Adrenal gland (tissue), 5 donors: ENCODE data around the gene MDFIC2.

Experiments
- CTCF ChIP-seq, 6 experiments: fragments of 450-650 bp in 4 of 6; fragments of 200-600 bp in 2 of 6; sonication (generic) in 1 of 6; IDR thresholded peaks; 1 replicate in 5 of 6; 2 replicates in 1 of 6; pipeline versions ENCODE4 v1.5.1 to v1.8.0; 2016 to 2021; ENCODE audit warnings: antibody characterized with exemption in 6 of 6, mild to moderate bottlenecking in 2 of 6, moderate library complexity in 1 of 6
- POLR2A ChIP-seq, 2 donors: fragments of 450-650 bp; IDR thresholded peaks; one replicate each; pipeline ENCODE4 v1.6.1; 2017; ENCODE audit warnings: antibody characterized with exemption in 2 of 2, mild to moderate bottlenecking in 2 of 2, moderate library complexity in 1 of 2
- donor health status: DM: no; HTN: no; CAD: no.

GRCh38 chr3:70182166-70182565, 130.3 kb downstream of the MDFIC2 start:
- TF ChIP-seq POLR2A (IDR thresholded peaks at IDR 0.05) = no peak
- TF ChIP-seq CTCF (IDR thresholded peaks at IDR 0.05) = no peak
